Measurements from ENCODE around the gene CMIP.

- TF ChIP-seq EP300 (IDR thresholded peaks at IDR 0.05): no peak
- TF ChIP-seq POLR2AphosphoS5 (IDR thresholded peaks at IDR 0.05): no peak
- no peak for TF ChIP-seq CTCF (IDR thresholded peaks at IDR 0.05)
- no peak for TF ChIP-seq POLR2A (IDR thresholded peaks at IDR 0.05; ENCODE audit: low read depth)
These were observed 106.7 kb downstream of the CMIP start for GRCh38 chr16:81551151-81551808.

All from esophagus muscularis mucosa (tissue), 4 donors.